Caco-2 (cell line): Measurements from ENCODE around the gene TMEM233. TPM values are rescaled to one million over a fixed set of nuclear protein-coding genes. Genes with fewer than 3 reads are reported as not detected.

Experiments
- Bru-seq: library from RNA; stranded (reverse); fragments of 400-500 nt; gene quantifications from one replicate; lab custom pipeline; 2021; lab: Mats Ljungman, UMichigan
- BruChase-seq, 2 experiments: library from RNA; stranded (reverse); fragments of 400-500 nt; gene quantifications; one replicate each; lab custom pipeline; 2021; lab: Mats Ljungman, UMichigan
- BruUV-seq: library from RNA; stranded (reverse); fragments of 400-500 nt; replicated peaks from 2 replicates; lab custom pipeline; 2021; lab: Mats Ljungman, UMichigan
- CTCF ChIA-PET: fragments of 300-600 bp; sonication (Branson Sonifier 250); formaldehyde crosslinking; loops from one replicate; lab custom pipeline; 2022; ENCODE audit warnings: antibody characterized with exemption; lab: Charles Lee
- POLR2A ChIA-PET: fragments of 300-600 bp; sonication (Branson Sonifier 250); formaldehyde crosslinking; loops from one replicate; lab custom pipeline; 2022; ENCODE audit warnings: antibody characterized with exemption; lab: Charles Lee
- DNase-seq, 2 experiments: peaks; one replicate each; pipeline versions ENCODE4 v3.0.0 to v3.0.0-alpha.2; 2020 to 2022
- H3K27me3 ChIP-seq: replicated peaks from 2 replicates; pipeline ENCODE4 v1.6.0; 2011; ENCODE audit warnings: low read length; ENCODE audit not compliant: control insufficient read depth, insufficient read depth
- H3K36me3 ChIP-seq: 2 replicates; pipeline ENCODE4 v1.5.1; 2011; ENCODE audit warnings: low read length; ENCODE audit not compliant: control insufficient read depth, insufficient read depth
- H3K4me1 ChIP-seq: fragments of 250-450 bp; sonication (Bioruptor Pico); 2 replicates; pipeline ENCODE4 v1.5.1; 2020; ENCODE audit warnings: mild to moderate bottlenecking
- H3K4me3 ChIP-seq: 2 replicates; pipeline ENCODE4 v1.5.1; 2011; ENCODE audit warnings: low read depth, mild to moderate bottlenecking, control low read depth, low read length
- H3K9me3 ChIP-seq: fragments of 250-450 bp; sonication (Bioruptor Pico); 2 replicates; pipeline ENCODE4 v1.5.1; 2020; ENCODE audit warnings: mild to moderate bottlenecking, moderate library complexity
- H3K27ac Mint-ChIP-seq: one replicate; pipeline ENCODE4 v1.8.0; 2022; ENCODE audit warnings: mixed read lengths; ENCODE audit not compliant: unreplicated experiment
- H3K27me3 Mint-ChIP-seq: one replicate; pipeline ENCODE4 v1.8.0; 2022; ENCODE audit warnings: mixed read lengths; ENCODE audit not compliant: insufficient read depth, unreplicated experiment
- H3K36me3 Mint-ChIP-seq: one replicate; pipeline ENCODE4 v1.8.0; 2022; ENCODE audit warnings: mild to moderate bottlenecking, mixed read lengths; ENCODE audit not compliant: insufficient read depth, unreplicated experiment
- H3K4me1 Mint-ChIP-seq: one replicate; pipeline ENCODE4 v1.8.0; 2022; ENCODE audit warnings: low read depth, mixed read lengths; ENCODE audit not compliant: unreplicated experiment
- H3K4me3 Mint-ChIP-seq: one replicate; pipeline ENCODE4 v1.8.0; 2022; ENCODE audit warnings: mild to moderate bottlenecking, moderate library complexity, mixed read lengths; ENCODE audit not compliant: unreplicated experiment
- H3K9me3 Mint-ChIP-seq: one replicate; pipeline ENCODE4 v1.8.0; 2022; ENCODE audit warnings: mixed read lengths; ENCODE audit not compliant: unreplicated experiment
- CTCF ChIP-seq, 2 experiments: fragments of 200-600 bp in 1 of 2; IDR thresholded peaks; 1 replicate in 1 of 2; 2 replicates in 1 of 2; pipeline versions ENCODE4 v1.5.1 to v1.8.0; 2011 to 2022; ENCODE audit warnings: antibody characterized with exemption in 1 of 2, control low read depth in 1 of 2, inconsistent platforms in 1 of 2, low read depth in 1 of 2, low read length in 1 of 2, mild to moderate bottlenecking in 1 of 2, moderate library complexity in 1 of 2; ENCODE audit not compliant: insufficient read depth in 1 of 2, severe bottlenecking in 1 of 2, unreplicated experiment in 1 of 2
- intact Hi-C: fragments of 100-400 bp; cut with micrococcal nuclease; formaldehyde crosslinking; loops from one replicate; pipeline ENCODE4 v1.10.0; 2022; ENCODE audit not compliant: unreplicated experiment
- long read RNA-seq: library from polyadenylated mRNA; stranded (forward); transcript quantifications from one replicate; pipeline ENCODE4 v2.0.0, GENCODE V29; 2022
- total RNA-seq: library from RNA; stranded (reverse); gene quantifications from 2 replicates; pipeline ENCODE4 v1.2.3, GENCODE V29; 2022

Gene TMEM233
- total RNA-seq (not detected in 2 replicates), Bru-seq, nascent RNA (percentile 3 among the genes with signal in this experiment), BruChase-seq, experiment 1, labeled RNA remaining after a 2-hour chase (percentile 5 among the genes with signal in this experiment), BruChase-seq, experiment 2, labeled RNA remaining after a 6-hour chase (percentile 2 among the genes with signal in this experiment)
- long read RNA-seq, result 0 reads

GRCh38 chr12:119593578-119594398 lies at the start of gene TMEM233:
TSS of gene TMEM233 (plus strand) at chr12:119593774. CDS start at chr12:119593849, 75 bp downstream.
- DNase-seq, result no peak
- Mint-ChIP-seq H3K27me3 (peaks cover 42% of the 10 kb centered on the region), H3K4me3 (no peak within 1 kb of the TSS), H3K4me1 (no peaks in the 10 kb centered on the region), H3K27ac (no peak within 1 kb of the TSS), H3K9me3 (no peaks in the 10 kb centered on the region), H3K36me3 (no peaks in the 10 kb centered on the region)
- H3K36me3 ChIP-seq, result no peaks in the 10 kb centered on the region
- H3K4me1 ChIP-seq, result no peaks in the 10 kb centered on the region
- H3K27me3 ChIP-seq, result no peaks in the 10 kb centered on the region
- no peaks in the 10 kb centered on the region for H3K9me3 ChIP-seq
- intact Hi-C loops, result no loop called here
- no peak for TF ChIP-seq CTCF (IDR thresholded peaks at IDR 0.05; ENCODE audit: insufficient read depth in 1 of 2, low read depth in 1 of 2, low read length in 1 of 2, severe bottlenecking in 1 of 2, unreplicated experiment in 1 of 2)
- no TSS peak for BruUV-seq
- ChIA-PET POLR2A (no interaction called here), CTCF (no interaction called here)
- H3K4me3 ChIP-seq, result no peak within 1 kb of the TSS

DNA sequence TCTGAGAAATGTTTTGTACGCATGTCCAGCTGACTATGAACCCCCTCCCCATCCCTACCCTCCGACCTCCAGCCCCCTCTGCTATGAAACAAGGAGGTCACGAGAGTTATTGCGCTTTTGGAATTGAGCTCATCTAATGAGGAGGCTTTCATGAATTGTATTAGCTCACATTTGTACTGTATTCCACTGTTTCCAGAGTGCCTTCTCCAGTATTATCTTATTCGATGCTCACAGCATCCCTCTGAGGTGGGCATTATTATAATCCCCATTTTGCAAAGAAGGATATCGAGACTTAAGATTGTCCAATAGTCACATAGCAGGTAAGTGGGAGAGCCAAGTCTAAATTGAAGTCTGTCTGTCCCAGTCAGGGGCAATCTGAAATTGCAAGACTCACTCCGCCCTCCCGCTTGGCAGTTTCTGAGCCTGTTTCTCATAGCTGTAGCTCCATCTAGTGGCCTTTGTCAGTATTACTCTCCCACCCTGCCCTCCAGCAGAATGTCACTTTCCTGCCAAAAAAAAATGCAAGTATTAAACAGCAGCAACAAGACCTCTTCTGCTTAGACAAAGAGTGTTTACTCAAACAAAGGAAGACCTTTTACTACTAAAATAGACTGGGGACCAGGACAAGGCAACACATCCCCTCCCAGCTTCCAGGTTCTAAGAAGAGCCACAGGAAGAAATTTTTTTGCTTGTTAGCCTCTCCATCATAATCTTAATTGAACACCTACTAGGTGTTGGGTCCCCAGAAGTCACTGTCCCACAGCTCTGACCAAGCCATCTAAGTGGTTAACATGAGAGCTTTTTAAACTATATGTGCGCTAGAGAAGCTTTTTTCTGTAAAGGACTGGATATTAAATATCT lies 48.6 kb upstream of the TMEM233 start:
- peak; percentile 74 to 91 for TF ChIP-seq CTCF (IDR thresholded peaks at IDR 0.05; ENCODE audit: insufficient read depth in 1 of 2, low read depth in 1 of 2, low read length in 1 of 2, severe bottlenecking in 1 of 2, unreplicated experiment in 1 of 2)
- H3K9me3 Mint-ChIP-seq, result no peaks in the 10 kb centered on the region
- CTCF ChIA-PET, result interaction anchor here (0.6 to 1.3 kb wide), 5 partner anchors 18 to 242 kb away, joined by 3 to 14 read pairs (median 3); no protein-coding TSS in a partner anchor

DNA sequence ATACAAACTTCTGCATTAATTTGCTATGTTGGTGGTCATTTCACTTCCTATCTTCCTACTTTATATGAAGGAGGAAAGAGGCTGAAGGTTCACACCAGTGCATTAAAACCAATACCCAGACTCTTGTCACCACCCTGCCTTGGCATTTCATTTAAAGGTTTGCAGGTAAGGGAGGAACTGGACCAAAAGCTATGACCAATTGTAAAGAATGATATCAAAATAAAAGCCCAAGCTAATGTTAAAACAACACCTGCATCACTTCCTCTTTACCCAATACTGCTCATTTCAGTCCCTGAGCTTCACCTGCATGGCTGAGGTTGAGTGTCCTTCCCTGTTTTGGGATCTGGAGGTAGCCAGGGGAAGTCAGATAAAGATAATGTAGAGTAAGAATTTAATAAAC lies 47.2 kb upstream of the TMEM233 start:
- no TSS peak for BruUV-seq
- intact Hi-C loops, result no loop called here
- H3K4me1 Mint-ChIP-seq, result no peaks in the 10 kb centered on the region
- no peaks in the 10 kb centered on the region for H3K9me3 ChIP-seq
- H3K36me3 Mint-ChIP-seq, result no peaks in the 10 kb centered on the region
- no peaks in the 10 kb centered on the region for H3K9me3 Mint-ChIP-seq
- H3K4me3 ChIP-seq, result no peak overlapping the region
- ChIA-PET CTCF (no interaction called here), POLR2A (no interaction called here)
- H3K4me1 ChIP-seq, result no peaks in the 10 kb centered on the region
- H3K27ac Mint-ChIP-seq, result no peak overlapping the region
- no peaks in the 10 kb centered on the region for H3K27me3 ChIP-seq
- H3K27me3 Mint-ChIP-seq, result peaks cover 22% of the 10 kb centered on the region
- DNase-seq, result no peak
- no peak for TF ChIP-seq CTCF (IDR thresholded peaks at IDR 0.05; ENCODE audit: insufficient read depth in 1 of 2, low read depth in 1 of 2, low read length in 1 of 2, severe bottlenecking in 1 of 2, unreplicated experiment in 1 of 2)
- H3K4me3 Mint-ChIP-seq, result no peak overlapping the region
- H3K36me3 ChIP-seq, result no peaks in the 10 kb centered on the region

More for the DNA sequence above, 48.6 kb upstream of the TMEM233 start:
- peak; percentile 47 to 73 for DNase-seq
- POLR2A ChIA-PET, result no interaction called here
- H3K4me1 ChIP-seq, result no peaks in the 10 kb centered on the region
- H3K4me3 Mint-ChIP-seq, result no peak overlapping the region
- no peaks in the 10 kb centered on the region for H3K36me3 Mint-ChIP-seq
- peaks cover 21% of the 10 kb centered on the region for H3K27me3 Mint-ChIP-seq
- H3K27me3 ChIP-seq, result no peaks in the 10 kb centered on the region
- no peak overlapping the region for H3K4me3 ChIP-seq
- H3K36me3 ChIP-seq, result no peaks in the 10 kb centered on the region
- no peaks in the 10 kb centered on the region for H3K9me3 ChIP-seq
- H3K4me1 Mint-ChIP-seq, result no peaks in the 10 kb centered on the region
- intact Hi-C loops, result loop anchor here (1.0 kb wide), 2 partner anchors 101 to 430 kb away; no protein-coding TSS in a partner anchor
- H3K27ac Mint-ChIP-seq, result no peak overlapping the region
- no TSS peak for BruUV-seq
